HG02763 (cell line): Measurements from ENCODE around the gene F13A1.
"Not testable (repeated sequence)": the region's sequence is repeated elsewhere in the genome, so short reads cannot be mapped to it uniquely, and the experiment has no call there.

Source experiments
- ATAC-seq: cut with Tn5 transposase; IDR thresholded peaks from one replicate; pipeline ENCODE4 v1.9.1; 2021; ENCODE audit warnings: mild to moderate bottlenecking, moderate library complexity; ENCODE audit not compliant: unreplicated experiment

The F13A1 gene

GRCh38 chr6:6317825-6318733, 2.4 kb downstream of the F13A1 start:
- ATAC-seq, result no peak

- no peak for ATAC-seq
Observed at GRCh38 chr6:6317386-6317785, 3.1 kb downstream of the F13A1 start.

- ATAC-seq, result no peak
Observed at GRCh38 chr6:6315660-6316059, 4.8 kb downstream of the F13A1 start.

- ATAC-seq, result no peak
Observed at GRCh38 chr6:6314596-6314995, 5.9 kb downstream of the F13A1 start.

- ATAC-seq, result no peak
Observed at GRCh38 chr6:6312901-6313441, 7.5 kb downstream of the F13A1 start.

- no peak for ATAC-seq
Observed at GRCh38 chr6:6305575-6305974, 14.9 kb downstream of the F13A1 start.

GRCh38 chr6:6300383-6300782, 20.1 kb downstream of the F13A1 start:
- ATAC-seq, result not testable (repeated sequence)

- no peak for ATAC-seq
Observed at GRCh38 chr6:6293317-6293716, 27.1 kb downstream of the F13A1 start.

- ATAC-seq, result no peak
Observed at GRCh38 chr6:6287415-6287814, 33.0 kb downstream of the F13A1 start.

- ATAC-seq, result no peak
Observed at GRCh38 chr6:6285679-6286078, 34.8 kb downstream of the F13A1 start.

- ATAC-seq, result no peak
Observed at GRCh38 chr6:6284221-6284966, 36.1 kb downstream of the F13A1 start.

GRCh38 chr6:6283746-6284145, 36.7 kb downstream of the F13A1 start:
- ATAC-seq, result no peak

- ATAC-seq, result no peak
Observed at GRCh38 chr6:6282716-6283115, 37.7 kb downstream of the F13A1 start.

- ATAC-seq, result no peak
Observed at GRCh38 chr6:6277413-6277812, 43.0 kb downstream of the F13A1 start.

- ATAC-seq, result no peak
Observed at GRCh38 chr6:6270948-6271535, 49.4 kb downstream of the F13A1 start.

GRCh38 chr6:6260196-6260722, 60.2 kb downstream of the F13A1 start:
- ATAC-seq, result no peak

- no peak for ATAC-seq
Observed at GRCh38 chr6:6256886-6257285, 63.6 kb downstream of the F13A1 start.

GRCh38 chr6:6256259-6256658, 64.2 kb downstream of the F13A1 start:
- no peak for ATAC-seq

- ATAC-seq, result no peak
Observed at GRCh38 chr6:6251555-6252280, 68.7 kb downstream of the F13A1 start.

GRCh38 chr6:6248651-6249050, 71.8 kb downstream of the F13A1 start:
- no peak for ATAC-seq
